Pancreas (tissue), 10 donors: ENCODE measurements around the gene WDR27. TPM values are rescaled to one million over a fixed set of nuclear protein-coding genes. Genes with fewer than 3 reads are reported as not detected.
"Not testable (repeated sequence)": the region's sequence is repeated elsewhere in the genome, so short reads cannot be mapped to it uniquely, and the experiment has no call there.

Experiments
- ATAC-seq, 4 donors: fragments of 200-7000 bp; cut with Tn5 transposase; one replicate each; pipeline versions ENCODE4 v1.8.0 to v1.9.1; 2020; ENCODE audit warnings: mild to moderate bottlenecking in 4 of 4, moderate library complexity in 4 of 4
- DNase-seq, 6 donors: peaks; one replicate each; pipeline ENCODE4 v3.0.0-alpha.2; 2020
- FAIRE-seq: peaks from 2 replicates; lab custom pipeline; 2012; peaks lifted over from hg19 to GRCh38; lab: Jason Lieb, UNC
- H3K27ac ChIP-seq, 4 donors: fragments of 200-600 bp; sonication (generic); 1 replicate in 3 of 4; 2 replicates in 1 of 4; pipeline versions ENCODE4 v1.5.0 to v1.8.0; 2020
- H3K27me3 ChIP-seq, 4 donors: fragments of 200-600 bp; one replicate each; pipeline ENCODE4 v1.8.0; 2021
- H3K36me3 ChIP-seq, 3 donors: fragments of 200-600 bp; sonication (generic) in 1 of 3; one replicate each; pipeline versions ENCODE4 v1.5.0 to v1.8.0; 2020 to 2021
- H3K4me1 ChIP-seq, 3 donors: fragments of 200-600 bp; one replicate each; pipeline ENCODE4 v1.8.0; 2021
- H3K4me3 ChIP-seq, 4 donors: fragments of 200-600 bp; sonication (generic) in 2 of 4; one replicate each; pipeline versions ENCODE4 v1.5.0 to v1.8.0; 2020 to 2021
- H3K9me3 ChIP-seq, 4 donors: fragments of 200-600 bp; one replicate each; pipeline ENCODE4 v1.8.0; 2021
- WGBS, 2 donors: extraction: QIAGEN DNeasy Blood & Tissue Kit; methylation state at CpG; one replicate each; pipeline ENCODE4 v1.1.7; 2013; 5-methylcytosine and 5-hydroxymethylcytosine counted together
- intact Hi-C, 3 donors: fragments of 100-400 bp; cut with DNase I; formaldehyde crosslinking; loops; one replicate each; pipeline versions ENCODE4 v1.11.1 to v1.14.2; 2022
- polyA plus RNA-seq, 2 donors: library from polyadenylated mRNA; stranded (reverse); fragments of 200-250 nt; gene quantifications; one replicate each; pipeline ENCODE4 v1.2.3, GENCODE V29; 2013
- total RNA-seq, 6 donors: library from RNA; stranded (reverse); fragmentation: NEBNext Ultra II Directional in 4 of 6; extraction: Animal tissue kit (Norgen Biotek cat#: 25700) in 4 of 6; gene quantifications; one replicate each; pipeline versions ENCODE4 v1.2.1 to v1.2.4, GENCODE V29; 2021 to 2023
- TF ChIP-seq, protein P1 (sequence below), 4 donors: fragments of 200-600 bp; sonication (generic) in 3 of 4; IDR thresholded peaks; one replicate each; pipeline versions ENCODE4 v1.5.0 to v1.8.0; 2021; ENCODE audit warnings: antibody characterized with exemption in 4 of 4
- donor health status: healthy with polysubstance abuse.
- donor health status: DM: no; HTN: no; CAD: no; lungs with moderate emphysema.
- donor health status: DM: no; HTN: no; CAD: no.
- donor health status: control.
- donor health status: control.
- donor health status: Bipolar disorder and iron deficiency.
- donor health status: DM: yes; HTN: yes; CAD: no.
- donor health status: DM: no; HTN: no; CAD: no.
- donor health status: DM: no; HTN: no; CAD: no.
- donor health status: DM: yes; HTN: yes; CAD: no.

WDR27 gene
- total and polyA plus RNA-seq, 8 donors = 9.6 to 43.1 (median 16.4) TPM

DNA sequence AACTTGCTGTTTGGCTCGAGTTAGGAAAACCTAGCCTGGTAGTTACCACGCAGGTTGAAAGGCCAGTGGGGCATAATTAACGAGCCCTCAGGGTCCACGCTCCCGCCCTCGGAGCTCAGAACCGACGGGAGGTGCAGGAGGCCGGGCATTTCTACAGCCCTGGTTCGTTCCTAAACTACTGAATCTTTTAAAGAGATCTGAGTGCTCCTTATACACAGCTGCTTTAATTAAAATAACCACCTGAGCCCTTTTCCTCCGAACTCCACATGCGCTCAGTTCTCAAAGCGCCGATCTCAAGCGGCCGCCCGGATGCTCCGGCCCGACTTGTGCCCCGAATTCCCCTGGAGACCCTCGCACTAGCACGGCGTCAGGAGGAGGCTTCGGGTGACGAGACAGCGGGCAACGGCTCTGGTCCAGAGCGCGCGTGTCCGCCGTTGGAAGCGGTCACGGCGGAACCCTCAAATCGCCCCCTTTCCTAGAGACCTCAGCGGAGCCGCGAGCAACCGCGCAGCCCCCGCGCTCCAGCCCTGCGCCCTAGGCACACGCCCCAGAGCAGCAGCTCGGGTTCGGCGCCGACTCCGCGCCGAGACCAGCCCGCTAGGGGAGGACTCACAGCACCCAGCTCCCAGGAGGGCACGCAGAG, 397 bp downstream of the WDR27 start:
- H3K9me3 ChIP-seq = no peaks in the 10 kb centered on the region
- peaks cover 0 to 7% (median 0%) of the 10 kb centered on the region in 3 donors for H3K36me3 ChIP-seq
- peak overlapping the region; percentile 76 to 98 (median 88) for H3K4me3 ChIP-seq
- TF ChIP-seq, protein P1, sequence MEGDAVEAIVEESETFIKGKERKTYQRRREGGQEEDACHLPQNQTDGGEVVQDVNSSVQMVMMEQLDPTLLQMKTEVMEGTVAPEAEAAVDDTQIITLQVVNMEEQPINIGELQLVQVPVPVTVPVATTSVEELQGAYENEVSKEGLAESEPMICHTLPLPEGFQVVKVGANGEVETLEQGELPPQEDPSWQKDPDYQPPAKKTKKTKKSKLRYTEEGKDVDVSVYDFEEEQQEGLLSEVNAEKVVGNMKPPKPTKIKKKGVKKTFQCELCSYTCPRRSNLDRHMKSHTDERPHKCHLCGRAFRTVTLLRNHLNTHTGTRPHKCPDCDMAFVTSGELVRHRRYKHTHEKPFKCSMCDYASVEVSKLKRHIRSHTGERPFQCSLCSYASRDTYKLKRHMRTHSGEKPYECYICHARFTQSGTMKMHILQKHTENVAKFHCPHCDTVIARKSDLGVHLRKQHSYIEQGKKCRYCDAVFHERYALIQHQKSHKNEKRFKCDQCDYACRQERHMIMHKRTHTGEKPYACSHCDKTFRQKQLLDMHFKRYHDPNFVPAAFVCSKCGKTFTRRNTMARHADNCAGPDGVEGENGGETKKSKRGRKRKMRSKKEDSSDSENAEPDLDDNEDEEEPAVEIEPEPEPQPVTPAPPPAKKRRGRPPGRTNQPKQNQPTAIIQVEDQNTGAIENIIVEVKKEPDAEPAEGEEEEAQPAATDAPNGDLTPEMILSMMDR (IDR thresholded peaks at IDR 0.05) = no peak
- peak; percentile 3 to 26 (median 16) for ATAC-seq
- H3K27ac ChIP-seq = peak overlapping the region; percentile 93 to 97 (median 96)
- no peak for DNase-seq
- no peaks in the 10 kb centered on the region for H3K27me3 ChIP-seq
- intact Hi-C loops = no loop called here
- FAIRE-seq = no peak
- H3K4me1 ChIP-seq = peaks cover 14 to 26% (median 24%) of the 10 kb centered on the region in 3 donors
- WGBS, 2 donors = 0% methylated on average over 47 to 54 of the region's 54 CpGs

DNA sequence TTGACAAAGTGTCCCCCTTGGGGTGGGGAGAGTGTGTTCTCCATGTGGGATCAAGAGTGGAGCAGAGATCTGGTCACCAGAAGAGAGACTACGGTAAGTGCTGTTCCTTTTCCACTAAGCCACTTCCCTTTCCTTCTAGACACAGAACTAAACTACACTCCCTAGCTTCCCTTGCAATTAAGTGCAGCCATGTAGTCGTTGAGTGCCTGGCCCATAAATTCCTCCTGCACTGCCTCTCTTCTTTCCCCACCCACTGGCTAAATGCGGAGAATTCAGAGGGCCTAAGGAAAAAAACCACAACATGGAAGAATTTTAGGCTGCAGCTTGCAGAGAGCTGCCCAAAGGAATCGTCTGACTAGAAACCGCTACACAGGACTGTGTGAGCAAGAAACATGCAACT, 1.5 kb downstream of the WDR27 start:
- Histone ChIP-seq H3K27ac (no peak overlapping the region), H3K27me3 (no peaks in the 10 kb centered on the region), H3K4me3 (no peak overlapping the region), H3K9me3 (no peaks in the 10 kb centered on the region), H3K4me1 (peaks cover 14 to 26% (median 24%) of the 10 kb centered on the region in 3 donors), H3K36me3 (peaks cover 0 to 5% (median 0%) of the 10 kb centered on the region in 3 donors)
- DNase-seq (no peak), FAIRE-seq (no peak), ATAC-seq (no peak)
- intact Hi-C loops = no loop called here
- 67 to 79% methylated on average over 5 of the region's 5 CpGs for WGBS, 2 donors
- TF ChIP-seq, protein P1 (IDR thresholded peaks at IDR 0.05) = no peak

DNA sequence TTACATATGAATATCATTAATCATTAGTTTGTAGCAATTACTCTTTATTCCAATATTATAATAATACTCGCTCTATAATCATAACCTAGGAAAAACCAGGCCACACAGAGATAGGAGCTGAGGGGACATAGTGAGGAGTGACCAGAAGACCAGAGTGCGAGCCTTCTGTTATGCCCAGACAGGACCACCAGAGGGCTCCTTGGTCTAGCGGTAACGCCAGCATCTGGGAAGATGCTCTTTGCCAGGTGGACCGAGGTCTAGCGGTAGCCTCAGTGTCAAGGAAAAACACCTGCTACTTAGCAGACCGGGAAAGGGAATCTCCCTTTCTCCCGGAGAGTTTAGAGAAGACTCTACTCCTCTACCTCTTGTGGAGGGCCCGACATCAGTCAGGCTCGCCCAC, 4.7 kb downstream of the WDR27 start:
- FAIRE-seq, H3K27ac ChIP-seq, H3K9me3 ChIP-seq, H3K27me3 ChIP-seq, DNase-seq, ATAC-seq, intact Hi-C loops, H3K4me3 ChIP-seq, H3K4me1 ChIP-seq, H3K36me3 ChIP-seq: not testable (repeated sequence)
- WGBS, 2 donors = 85 to 91% methylated on average over 10 of the region's 10 CpGs

DNA sequence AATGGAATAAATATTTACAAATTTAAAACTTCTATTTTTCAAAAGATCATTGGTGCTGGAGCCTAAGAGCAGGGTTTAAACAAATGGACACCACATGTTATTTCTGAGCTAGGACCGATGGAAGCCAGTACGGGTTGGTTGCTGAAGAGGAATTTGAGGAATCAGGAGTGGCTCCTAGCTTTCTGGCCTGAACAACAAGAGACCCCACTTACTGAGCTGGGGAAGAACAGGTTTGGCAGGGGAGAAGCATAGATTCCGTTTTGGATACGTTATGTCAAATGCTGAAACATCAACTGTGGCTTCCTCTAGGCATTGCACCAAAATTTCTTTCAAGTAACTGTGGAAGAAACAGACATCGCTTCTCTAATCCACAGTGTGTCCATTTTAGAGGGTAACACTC, 6.7 kb downstream of the WDR27 start:
- TF ChIP-seq, protein P1 (IDR thresholded peaks at IDR 0.05) = no peak
- intact Hi-C loops = no loop called here
- Histone ChIP-seq H3K4me1 (no peaks in the 10 kb centered on the region), H3K27me3 (no peaks in the 10 kb centered on the region), H3K36me3 (peaks cover 0 to 3% (median 0%) of the 10 kb centered on the region in 3 donors), H3K9me3 (no peaks in the 10 kb centered on the region), H3K27ac (no peak overlapping the region), H3K4me3 (no peak overlapping the region)
- DNase-seq (no peak), FAIRE-seq (no peak), ATAC-seq (no peak)
- 93 to 99% methylated on average over 5 of the region's 5 CpGs for WGBS, 2 donors

DNA sequence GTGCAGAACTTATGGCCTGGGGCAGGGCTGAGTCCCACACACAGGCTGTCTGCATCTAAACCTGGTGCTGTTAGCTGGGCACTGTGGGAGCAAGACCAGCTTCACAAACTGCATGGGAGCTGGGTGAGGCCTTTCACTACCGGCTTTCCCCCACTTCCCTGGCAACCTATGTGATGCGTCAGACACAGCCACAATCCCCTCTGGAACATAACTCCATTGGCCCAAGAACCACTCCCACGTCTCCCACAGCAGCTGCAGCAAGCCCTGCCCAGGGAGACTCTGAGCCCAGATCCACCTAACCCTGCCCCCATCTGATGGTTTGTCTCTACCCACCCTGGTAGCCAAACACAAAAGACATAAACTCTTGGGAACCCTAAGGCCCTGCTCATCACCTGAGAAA, 9.3 kb downstream of the WDR27 start:
- intact Hi-C loops = no loop called here
- H3K27ac ChIP-seq = no peak overlapping the region
- TF ChIP-seq, protein P1 (IDR thresholded peaks at IDR 0.05) = no peak
- no peak for DNase-seq
- no peak for ATAC-seq
- H3K4me1 ChIP-seq = no peaks in the 10 kb centered on the region
- H3K27me3 ChIP-seq = no peaks in the 10 kb centered on the region
- H3K36me3 ChIP-seq = peaks cover 0 to 3% (median 0%) of the 10 kb centered on the region in 3 donors
- no peak for FAIRE-seq
- 95% methylated on average over 3 of the region's 3 CpGs for WGBS, 2 donors
- no peak overlapping the region for H3K4me3 ChIP-seq
- no peaks in the 10 kb centered on the region for H3K9me3 ChIP-seq
